NCI-H748 treated with DMSO at 0.1 percent for 48 hours (cell line): ENCODE measurements around the gene FBF1.
"Not testable (repeated sequence)": the region's sequence is repeated elsewhere in the genome, so short reads cannot be mapped to it uniquely, and the experiment has no call there.

Experiments used
- DNase-seq: peaks from one replicate; lab custom pipeline; 2025; lab: John Stamatoyannopoulos, UW

The FBF1 gene

DNA sequence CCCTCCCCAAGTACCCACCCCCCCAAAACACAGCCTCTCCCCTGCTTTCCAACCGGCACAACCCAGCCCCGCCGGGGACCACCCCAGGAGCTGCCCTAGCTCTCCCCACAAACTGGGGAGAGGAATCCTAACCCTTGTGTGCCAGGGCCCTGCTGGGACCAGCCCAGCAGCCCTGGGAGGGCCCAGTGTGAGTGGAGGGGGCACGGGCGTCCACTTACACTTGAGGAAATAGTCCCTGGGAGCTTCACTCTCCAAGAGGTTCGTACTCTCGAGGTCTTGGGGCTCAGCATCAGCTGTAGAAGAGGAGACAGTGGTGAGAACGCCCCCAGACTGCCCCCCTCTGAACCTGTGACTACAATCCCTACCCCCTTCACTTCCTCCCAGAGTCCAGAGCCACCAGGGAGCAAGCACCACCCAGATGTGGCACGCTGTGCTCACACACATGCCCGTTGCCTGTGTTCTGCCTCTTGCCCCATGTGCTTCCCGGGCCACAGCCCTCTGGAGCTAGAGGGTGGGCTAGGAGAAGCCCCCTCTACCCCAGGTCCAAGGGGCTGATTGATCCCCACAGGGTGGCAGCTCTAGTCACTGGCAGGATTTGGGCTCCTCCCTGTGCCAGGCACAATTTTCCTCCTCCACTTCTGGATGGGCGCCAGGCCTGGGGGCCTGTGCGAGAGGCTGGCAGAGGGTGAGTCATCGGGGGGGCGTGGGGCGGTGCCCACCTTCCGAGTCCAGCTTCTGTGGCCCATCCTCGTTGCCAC lies 65.5 kb downstream of the FBF1 start:
- DNase-seq: no peak

DNA sequence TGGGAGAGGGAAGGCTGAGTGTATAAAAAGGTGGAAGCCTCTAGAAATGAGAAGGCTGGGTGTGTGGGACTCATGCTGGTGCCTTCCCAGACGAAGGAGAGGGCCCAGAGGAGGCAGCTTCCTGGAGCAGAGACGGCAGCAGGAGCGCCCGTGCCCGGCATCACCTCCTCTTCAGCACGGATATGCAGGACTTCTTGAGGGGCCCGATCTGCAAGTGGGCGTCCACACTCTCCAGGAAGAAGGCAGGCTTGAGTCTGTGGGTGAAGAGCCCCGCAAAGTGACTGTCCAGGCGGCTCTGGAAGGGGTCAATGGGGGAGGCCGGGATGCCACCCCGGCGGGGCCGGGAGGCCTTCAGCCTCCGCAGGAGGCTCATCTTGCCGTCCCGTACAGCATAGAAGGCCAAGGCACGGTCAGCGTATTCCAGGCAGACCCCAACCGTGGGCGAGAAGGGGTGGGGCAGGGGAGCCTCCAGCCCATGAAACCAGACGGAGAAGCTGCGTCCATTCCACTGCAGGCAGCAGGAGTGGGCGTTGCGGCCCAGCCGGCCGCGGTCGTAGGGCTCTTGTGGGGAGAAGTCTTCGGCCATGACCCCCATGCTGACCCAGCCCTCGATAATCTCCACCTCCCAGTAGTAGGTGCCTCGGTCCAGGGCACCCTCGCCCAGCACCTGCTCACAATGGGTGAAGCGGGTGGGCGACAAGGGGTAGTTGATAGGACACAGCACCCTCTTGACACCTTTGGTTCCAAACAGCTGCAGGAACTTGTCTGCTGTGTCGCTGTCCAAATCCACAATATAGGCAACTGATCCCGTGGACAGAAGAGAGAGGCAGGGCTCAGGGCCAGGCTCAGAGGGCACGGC lies 66.3 kb downstream of the FBF1 start:
- DNase-seq: no peak

DNA sequence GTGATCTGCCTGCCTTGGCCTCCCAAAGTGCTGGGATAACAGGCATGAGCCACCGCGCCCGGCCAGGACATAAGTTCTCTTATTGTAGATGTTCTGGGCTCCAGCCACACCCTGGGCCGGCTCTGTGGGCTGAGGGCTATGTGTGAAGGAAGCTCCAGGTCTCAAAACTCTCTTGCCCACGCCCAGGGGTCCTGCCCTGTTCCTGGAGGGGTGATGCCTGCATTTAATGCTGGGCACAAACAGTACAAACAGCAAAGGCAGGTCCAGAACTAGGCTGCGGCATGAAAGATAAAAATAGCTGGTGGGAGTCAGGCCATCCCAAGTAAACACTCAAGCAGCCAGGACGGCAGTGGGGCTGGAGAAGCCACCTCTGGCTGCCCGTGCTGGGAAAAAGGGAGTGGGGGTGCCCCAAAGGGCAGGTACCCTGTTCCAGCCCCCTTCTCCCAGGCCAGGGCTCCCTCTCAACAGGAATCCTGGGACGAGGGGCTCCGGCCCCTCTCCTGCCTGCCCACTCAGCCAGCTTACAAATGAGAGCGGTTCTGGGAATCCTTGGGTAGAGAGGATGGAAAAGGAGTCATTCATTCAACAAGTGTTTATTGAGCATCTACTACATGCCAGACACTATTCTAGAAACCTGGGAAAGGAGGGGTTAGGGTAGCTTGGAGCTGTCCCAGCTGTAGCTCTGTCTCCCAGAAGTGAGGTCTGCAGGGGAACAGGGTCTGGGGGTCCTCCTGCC lies 67.1 kb downstream of the FBF1 start:
- no peak for DNase-seq

DNA sequence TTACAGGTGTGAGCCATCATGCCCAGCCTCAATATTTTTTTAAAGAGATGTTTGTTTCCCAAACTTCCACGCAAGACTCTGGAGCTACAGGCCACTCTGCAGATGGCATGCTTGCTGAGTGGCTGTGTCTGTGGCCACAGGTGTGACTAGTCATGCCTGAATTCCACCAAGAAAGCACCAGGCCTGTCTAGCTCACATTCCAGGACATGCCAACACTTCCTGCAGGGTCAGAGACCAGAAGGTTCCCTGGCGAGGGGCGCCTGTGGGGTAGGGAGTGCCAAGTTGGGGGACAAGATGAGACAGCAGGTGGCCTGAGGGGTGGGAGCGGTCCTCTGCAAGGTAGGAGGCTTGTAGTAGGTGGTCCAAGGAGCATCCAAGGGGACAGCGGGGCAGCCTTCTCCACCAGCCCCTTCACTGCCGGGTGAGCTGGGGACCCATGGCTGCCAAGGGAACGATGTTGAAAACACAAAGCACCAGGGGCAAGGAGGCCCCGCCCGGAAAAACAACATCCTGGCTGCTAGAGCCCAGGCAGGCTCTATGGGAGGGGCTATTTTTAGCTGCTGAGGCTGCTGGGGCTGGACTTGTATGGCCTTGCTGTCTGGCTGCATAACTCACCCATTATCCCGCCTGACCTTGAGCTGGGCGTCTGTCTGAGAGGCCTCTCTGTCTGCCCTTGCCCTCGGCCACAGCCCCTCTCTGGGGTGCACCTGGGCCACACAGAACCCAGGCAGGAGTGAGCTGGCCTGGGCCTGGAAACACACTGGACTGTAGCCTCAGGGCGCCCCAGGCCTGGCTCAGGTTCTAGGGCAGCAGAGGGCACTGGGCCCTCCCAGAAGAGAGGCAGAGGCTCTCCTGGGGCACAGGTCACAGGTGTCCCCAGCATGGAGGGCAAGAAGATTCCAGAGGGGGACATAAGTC lies 68.1 kb downstream of the FBF1 start:
- DNase-seq: no peak

DNA sequence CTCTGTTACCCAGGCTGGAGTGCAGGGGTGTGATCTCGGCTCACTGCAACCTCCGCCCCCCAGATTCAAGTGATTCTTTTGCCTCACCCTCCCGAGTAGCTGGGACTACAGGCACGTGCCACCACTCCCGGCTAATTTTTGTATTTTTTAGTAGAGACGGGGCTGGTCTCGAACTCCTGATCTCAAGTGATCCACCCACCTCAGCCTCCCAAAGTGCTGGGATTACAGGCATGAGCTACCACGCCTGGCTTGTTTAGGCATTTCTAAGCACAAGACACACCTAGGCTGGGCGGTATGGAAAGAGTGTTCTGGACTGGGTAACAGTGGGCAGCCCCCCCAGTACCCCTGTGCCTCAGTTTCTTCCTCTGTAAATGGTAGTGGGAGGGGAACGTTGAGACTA lies 70.6 kb downstream of the FBF1 start:
- not testable (repeated sequence) for DNase-seq

DNA sequence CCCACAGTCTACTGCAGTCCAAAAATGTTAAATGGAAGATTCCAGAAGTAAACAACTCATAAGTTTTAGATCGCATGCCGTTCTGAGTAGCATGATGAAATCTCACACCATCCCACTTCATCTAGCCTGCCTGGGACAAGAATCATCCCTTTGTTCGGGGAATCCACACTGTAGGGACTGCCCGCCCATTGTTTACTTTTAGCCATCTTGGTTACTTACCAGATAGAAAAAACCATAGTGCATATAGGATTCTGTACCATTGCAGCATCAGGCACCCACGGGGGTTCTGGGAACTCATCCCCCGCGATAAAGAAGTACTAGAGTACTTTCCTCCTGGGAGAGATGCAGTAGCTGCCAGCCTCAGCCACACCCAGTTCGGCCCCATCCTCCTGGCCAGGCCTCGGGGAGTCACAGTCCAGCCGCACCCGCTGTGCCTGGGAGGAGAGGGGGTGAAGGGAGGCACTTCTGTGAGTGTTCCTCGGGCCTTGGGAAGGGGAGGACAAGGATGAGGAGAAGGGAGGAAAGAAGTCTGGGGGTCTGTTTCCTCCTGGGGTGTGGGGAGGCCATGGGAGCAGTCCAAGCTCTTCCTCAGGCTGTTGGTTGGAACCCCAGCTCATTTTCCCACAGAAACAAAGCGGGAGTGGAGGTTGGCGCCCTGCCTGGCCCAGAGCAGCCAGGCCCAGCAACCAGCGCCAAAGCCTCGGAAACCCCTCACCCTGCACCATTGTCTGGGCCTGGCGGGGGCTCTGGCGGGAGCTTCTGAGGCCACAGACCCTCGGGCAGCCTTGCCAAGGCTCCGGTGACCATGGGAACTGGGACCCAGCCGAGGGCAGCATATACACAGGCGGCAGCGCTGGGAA lies 71.3 kb downstream of the FBF1 start:
- DNase-seq: no peak

DNA sequence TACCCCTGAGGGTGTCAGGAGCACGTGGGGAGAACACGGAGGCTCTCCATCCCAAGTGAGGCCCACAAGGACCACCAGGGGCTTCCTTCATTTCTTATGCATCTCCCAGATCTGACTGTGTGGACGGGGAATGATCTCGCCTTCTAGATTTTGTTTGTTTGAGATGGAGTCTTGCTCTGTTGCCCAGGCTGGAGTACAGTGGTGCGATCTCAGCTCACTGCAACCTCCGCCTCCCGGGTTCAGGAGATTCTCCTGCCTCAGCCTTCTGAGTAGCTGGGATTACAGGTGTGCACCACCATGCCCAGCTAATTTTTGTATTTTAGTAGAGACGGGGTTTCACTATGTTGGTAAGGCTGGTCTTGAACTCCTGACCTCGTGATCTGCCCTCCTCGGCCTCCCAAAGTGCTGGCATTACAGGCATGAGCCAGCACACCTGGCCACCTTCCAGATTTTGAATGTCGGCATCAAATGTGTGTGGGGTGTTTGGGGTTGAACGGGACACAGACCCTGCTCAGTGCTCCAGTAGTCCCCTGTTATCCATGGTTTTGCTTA lies 72.0 kb downstream of the FBF1 start:
- DNase-seq: not testable (repeated sequence)

DNA sequence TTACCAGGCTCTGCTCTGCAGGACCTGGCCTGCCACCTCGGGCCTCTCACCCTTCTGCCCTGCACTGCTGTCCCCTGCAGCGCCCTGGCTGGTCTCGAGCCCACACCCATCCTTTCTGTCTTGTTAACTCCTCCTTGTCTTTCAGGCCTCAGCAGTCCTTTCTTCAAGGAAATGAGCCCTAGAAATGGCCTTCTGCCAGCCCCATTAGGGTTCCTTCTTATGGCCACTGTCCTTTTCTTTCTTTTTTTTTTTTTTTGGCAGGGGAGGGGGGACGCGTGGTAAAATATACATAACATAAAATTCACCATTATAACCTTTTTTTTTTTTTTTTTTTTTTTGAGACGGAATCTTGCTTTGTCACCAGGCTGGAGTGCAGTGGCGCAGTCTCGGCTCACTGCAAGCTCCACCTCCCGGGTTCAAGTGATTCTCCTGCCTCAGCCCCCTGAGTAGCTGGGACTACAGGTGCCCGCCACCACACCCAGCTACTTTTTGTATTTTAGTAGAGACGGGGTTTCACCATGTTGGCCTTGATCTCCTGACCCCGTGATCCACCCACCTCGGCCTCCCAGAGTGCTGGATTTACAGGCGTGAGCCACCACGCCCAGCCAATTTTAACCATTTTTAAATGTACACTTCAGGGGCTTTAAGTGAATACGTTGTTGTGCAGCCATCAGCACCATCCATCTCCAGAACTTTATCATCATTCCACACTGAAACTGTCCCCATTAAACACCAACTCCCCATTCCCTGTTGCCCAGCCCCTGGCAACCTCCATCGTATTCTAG lies 75.2 kb downstream of the FBF1 start:
- not testable (repeated sequence) for DNase-seq

DNA sequence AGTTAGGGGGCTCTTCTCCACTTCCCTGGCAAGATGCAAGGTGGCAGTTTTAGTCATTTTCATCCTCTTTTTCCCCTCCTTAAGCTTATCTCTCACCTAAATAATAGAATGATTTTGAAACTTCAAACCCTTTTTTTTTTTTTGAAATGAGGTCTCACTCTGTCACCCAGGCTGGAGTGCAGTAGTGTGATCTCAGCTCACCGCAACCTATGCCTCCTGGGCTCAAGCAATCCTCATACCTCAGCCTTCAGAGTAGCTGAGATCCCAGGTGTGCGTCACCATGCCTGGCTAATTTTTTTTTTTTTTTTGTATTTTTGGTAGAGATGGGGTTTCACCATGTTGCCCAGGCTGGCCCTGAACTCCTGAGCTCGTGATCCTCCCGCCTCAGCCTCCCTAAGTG lies 76.0 kb downstream of the FBF1 start:
- DNase-seq: not testable (repeated sequence)

DNA sequence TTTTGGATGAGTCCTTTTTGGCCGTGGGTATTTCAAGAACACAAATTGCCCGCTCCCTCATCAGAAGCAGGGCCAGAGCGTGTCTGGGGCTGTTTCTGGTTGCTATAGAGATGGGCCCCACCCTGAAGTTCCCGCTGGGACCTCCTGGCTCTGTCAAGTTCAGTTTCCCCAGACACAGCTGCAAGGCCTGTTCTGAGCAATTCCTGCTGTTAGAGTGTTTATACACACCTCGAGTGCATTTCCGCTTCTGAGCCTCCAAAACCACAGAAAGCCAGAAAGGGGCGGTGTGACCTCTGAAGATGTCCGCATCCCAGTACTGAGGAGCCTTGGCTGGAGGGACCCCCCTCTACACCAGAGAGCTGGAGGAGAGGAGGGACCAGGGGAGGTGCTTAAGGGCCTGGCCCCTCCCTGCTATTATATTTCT lies 76.4 kb downstream of the FBF1 start:
- DNase-seq: no peak

DNA sequence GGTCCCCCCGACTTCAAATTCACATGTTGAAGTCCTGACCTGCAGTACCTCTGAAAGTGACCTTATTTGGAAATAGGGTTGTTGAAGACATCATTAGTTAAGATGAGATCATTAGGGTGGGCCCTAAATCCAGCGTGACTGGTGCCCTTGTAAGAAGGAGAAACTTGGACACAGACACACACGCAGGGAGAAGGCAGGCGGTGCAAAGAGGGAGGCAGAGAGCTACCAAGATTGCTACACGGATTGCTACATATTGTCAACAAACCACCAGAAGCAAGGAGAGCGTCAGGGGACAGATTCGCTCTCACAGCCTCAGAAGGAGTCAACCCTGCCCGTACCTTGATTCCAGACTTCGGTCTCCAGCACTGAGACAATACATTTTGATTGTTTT lies 78.9 kb downstream of the FBF1 start:
- no peak for DNase-seq
